Fibroblast of skin of scalp (primary cell): ENCODE data around the gene CALR.
"Not testable (repeated sequence)": the region's sequence is repeated elsewhere in the genome, so short reads cannot be mapped to it uniquely, and the experiment has no call there.

Experiments used
- DNase-seq: peaks from one replicate; pipeline ENCODE4 v3.0.0-alpha.2; 2013

Gene CALR

DNA sequence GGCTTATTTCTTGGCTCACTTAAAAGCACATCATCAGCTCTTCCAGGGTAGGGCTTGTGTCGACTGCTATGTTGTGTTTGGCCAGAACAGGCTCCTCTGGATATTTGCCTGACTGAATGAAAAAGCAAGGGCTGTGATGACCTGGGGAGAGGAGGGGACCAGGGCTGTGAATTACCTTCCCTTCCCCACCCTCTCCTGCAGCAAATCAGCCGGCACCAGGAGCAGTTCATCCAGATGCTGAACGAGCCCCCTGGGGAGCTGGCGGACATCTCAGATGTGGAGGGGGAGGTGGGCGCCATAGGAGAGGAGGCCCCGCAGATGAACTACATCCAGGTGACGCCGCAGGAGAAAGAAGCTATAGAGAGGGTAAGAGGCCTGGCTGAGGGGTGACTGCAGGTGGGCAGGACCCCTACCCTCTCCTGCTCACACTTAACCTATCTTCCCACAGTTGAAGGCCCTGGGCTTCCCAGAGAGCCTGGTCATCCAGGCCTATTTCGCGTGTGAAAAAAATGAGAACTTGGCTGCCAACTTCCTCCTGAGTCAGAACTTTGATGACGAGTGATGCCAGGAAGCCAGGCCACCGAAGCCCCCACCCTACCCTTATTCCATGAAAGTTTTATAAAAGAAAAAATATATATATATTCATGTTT, 14.2 kb downstream of the CALR start:
- DNase-seq: peak; percentile 83

GRCh38 chr19:12953138-12953798, 14.9 kb downstream of the CALR start:
- no peak for DNase-seq

- no peak for DNase-seq
Observed at GRCh38 chr19:12953799-12954611, 15.6 kb downstream of the CALR start.

DNA sequence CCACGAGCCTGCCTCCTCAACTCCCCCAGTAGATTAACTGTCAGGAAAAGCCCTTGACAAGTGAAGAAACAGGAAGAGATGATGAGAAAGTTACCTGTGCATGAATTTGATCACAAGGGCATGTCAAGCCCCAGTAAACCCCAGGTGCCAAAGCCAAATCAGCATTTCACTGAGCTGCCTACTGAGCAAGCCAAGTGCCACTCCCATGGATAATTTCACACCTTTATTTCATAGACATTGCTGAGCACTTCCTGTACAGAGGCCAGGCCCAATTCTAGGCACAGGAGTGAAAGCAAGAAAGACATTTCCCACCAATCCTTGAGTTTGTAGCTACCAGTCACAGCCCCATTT, 16.2 kb downstream of the CALR start:
- DNase-seq: no peak

GRCh38 chr19:12955575-12955974, 17.2 kb downstream of the CALR start:
- DNase-seq: not testable (repeated sequence)

DNA sequence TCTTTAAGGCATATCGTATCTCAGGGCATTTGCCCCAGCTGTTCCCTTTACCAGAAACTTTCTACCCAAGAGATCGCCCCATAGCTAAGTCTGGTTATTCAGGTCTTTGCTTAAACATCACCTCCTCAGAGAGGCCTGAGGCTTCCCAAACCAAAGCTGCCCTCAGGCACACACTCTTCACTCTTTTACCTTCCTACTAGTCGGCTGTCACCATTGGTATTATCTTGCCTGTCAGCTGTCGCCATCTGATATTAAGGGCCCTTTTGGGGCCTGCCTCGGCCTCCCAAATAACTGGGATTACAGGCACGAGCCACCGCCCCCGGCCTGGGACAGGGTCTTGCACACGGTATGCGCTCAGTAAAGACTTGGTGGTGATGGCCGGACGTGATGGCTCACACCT, 17.6 kb downstream of the CALR start:
- DNase-seq: no peak

GRCh38 chr19:12956446-12957388, 18.3 kb downstream of the CALR start, which contains the start of gene GADD45GIP1:
Gene GADD45GIP1 (minus strand): TSS chr19:12957223. CDS start chr19:12957212, 11 bp downstream.
- DNase-seq: peak; percentile 85

DNA sequence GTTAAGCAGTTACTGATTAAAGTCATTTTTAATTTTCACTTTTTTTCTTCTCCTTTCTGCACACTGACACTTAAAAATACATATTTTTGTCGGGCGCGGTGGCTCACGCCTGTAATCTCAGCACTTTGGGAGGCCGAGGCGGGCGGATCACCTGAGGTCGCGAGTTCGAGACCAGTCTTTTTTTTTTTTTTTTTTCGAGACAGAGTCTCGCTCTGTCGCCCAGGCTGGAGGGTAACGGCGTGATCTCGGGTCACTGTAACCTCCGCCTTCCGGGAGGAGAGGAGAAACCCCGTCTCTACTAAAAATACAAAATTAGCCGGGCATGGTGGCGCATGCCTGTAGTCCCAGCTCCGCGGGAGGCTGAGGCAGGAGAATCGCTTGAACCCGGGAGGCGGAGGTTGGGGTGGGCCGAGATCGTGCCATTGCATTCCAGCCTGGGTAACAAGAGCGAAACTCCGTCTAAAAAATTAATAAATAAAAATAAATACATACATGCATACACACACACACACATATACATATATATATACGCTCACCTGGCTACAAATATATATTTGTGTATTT, 19.1 kb downstream of the CALR start:
- DNase-seq: not testable (repeated sequence)

GRCh38 chr19:12959481-12959880, 21.1 kb downstream of the CALR start:
- no peak for DNase-seq

DNA sequence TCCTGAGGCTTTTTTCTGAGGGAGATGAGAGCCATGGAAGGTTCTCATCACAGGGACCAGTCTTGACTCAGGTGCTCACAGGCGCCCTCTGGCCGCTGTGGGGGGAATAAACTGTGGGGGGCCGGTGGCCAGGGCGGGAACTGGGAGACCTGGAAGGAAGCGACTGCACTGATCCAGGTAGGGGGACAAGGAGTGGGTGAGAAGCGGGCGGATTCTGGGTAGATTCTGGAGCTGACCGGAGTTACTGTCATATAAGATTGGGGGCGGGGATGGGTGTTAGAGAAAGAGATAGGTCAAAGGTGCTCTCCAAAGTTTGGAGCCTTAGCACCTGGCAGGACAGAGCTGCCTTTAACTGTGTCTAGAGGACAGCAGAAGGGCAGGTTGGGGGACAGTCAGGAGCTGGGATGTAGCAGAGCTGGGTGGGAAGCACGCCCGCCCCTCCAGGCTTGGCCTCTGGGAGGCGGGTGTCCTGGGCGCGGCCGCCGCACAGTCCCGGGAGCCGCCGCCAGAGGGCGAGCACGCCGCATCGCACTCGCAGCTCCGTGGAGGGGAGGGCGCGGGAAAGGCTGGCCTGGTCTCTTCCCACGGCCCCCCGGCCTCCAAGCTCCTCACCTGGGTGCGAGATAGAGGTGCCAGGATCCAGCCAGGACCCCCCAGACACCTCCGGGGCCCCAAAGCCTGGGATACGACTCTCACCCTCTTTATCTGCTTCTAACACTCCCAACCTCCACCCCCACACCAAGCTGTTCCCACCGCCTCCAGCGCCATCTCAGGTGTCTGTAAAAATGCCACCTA, 26.8 kb downstream of the CALR start:
- peak; percentile 75 for DNase-seq

GRCh38 chr19:12965812-12966135, 27.4 kb downstream of the CALR start:
- no peak for DNase-seq

GRCh38 chr19:12967907-12968306, 29.5 kb downstream of the CALR start:
- no peak for DNase-seq

- DNase-seq: no peak
Observed at GRCh38 chr19:12969292-12969988, 31.0 kb downstream of the CALR start, which contains the start of gene DAND5. Gene DAND5 (plus strand): TSS chr19:12969576. CDS start chr19:12969661, 85 bp downstream.

- no peak for DNase-seq
Observed at GRCh38 chr19:12970070-12970820, 31.8 kb downstream of the CALR start.

DNA sequence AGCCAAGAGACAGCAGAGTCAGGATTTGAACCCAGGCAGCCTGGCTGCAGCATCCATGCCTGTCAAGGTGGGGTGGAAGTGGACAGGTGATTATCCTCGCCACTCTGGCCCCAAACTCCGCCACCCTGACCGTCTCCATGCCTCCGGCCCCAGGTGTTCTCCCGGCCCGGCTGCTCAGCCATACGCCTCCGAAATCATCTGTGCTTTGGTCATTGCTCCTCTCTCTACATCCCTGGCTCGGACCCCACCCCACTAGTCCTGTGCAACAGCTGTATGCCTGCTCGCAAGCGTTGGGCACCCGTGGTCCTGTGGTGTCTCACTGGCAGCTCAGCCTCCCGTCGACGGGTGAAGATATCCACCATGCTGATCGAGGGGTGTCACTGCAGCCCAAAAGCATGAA, 34.8 kb downstream of the CALR start:
- no peak for DNase-seq

DNA sequence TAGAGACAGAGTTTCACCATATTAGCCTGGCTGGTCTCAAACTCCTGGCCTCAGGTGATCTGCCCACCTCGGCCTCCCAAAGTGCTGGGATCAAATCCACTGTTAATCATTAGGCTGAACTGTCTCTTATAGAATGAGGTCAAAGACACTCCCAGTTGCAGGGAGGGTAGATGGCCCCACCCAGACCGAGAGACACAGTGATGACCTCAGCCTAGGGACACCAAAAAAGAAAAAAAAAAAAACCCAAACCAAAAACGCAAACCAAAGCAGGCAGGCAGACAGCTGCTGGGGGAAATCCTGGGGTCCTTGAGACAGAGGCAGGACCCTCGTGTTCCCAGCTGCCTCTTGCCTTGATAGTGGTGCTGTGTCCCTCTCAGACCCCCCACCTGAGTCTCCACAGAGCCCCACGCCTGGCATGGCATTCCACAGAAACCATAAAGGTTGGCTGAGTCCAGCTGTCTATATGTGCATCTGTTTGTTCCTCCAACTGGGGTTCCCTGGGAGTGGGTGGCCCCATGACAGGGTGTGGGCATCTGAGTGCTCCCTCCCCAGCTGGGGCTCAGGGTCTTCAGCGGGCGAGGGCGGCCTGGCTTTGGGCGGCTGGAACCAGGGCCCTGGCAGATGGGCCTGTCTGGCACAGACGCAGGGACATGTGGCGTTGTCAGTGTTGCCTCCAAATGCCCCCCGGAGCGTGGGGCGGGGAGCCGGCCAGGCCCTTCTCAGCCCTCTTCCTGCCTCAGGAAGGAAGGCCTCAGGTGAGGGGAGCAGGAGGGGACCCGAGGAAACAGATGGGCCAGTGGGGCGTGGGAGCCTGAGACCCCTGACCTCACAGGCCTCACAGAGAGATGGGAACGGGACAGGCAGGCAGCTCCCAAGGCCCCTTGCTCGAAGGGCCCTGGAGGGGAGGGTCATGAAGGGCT, 36.2 kb downstream of the CALR start:
- no peak for DNase-seq

DNA sequence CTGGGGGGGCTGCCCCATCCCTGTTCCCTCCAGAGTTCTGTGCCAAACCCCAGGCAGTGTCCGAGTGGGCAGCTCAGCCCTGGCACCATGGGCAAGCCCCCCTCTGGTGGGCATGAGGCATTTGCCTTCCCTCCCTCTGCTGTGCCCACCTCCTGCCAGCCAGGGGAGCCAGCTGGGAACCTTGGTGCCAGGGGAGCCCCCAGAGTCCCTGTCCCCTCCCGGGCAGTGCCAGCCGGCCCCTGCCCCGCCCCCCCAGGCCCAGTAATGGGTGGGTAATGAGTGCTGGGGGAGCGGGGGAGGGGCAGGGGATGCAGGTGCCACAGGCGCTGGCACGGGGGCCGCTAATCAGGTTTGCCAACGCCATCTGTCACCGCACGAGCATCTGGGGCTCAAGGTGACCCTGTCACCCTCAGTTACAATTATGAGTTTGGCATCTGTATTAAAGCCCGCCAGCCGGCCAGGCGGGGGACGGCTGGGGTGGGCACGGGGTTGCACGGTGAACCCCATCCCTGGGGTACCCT, 36.9 kb downstream of the CALR start:
- no peak for DNase-seq

- DNase-seq: not testable (repeated sequence)
Observed at GRCh38 chr19:12976109-12976508, 37.7 kb downstream of the CALR start.
